K562 (cell line): ENCODE measurements around the gene ZNF200. TPM values are rescaled to one million over a fixed set of nuclear protein-coding genes. Genes with fewer than 3 reads are reported as not detected.

Source experiments
- BCOR ChIP-seq: fragments of 450-650 bp; IDR thresholded peaks from 2 replicates; pipeline ENCODE4 v1.6.1; 2016
- CHD1 ChIP-seq: fragments of 200-600 bp; sonication (generic); IDR thresholded peaks from one replicate; pipeline ENCODE4 v1.6.1; 2012; ENCODE audit warnings: mild to moderate bottlenecking, moderate library complexity, low read length, inconsistent platforms
- CTBP1 ChIP-seq: fragments of 450-650 bp; IDR thresholded peaks from 2 replicates; pipeline ENCODE4 v1.6.1; 2016; ENCODE audit warnings: borderline replicate concordance
- DIDO1 ChIP-seq: fragments of 450-650 bp; IDR thresholded peaks from 2 replicates; pipeline ENCODE4 v1.6.1; 2016; ENCODE audit warnings: low read depth, missing biosample characterization, missing genetic modification characterization
- ELF1 ChIP-seq: fragments of 200-800 bp; sonication (Bioruptor generic); IDR thresholded peaks from 2 replicates; pipeline ENCODE4 v1.6.1; 2016; ENCODE audit warnings: missing genetic modification characterization, missing compliant biosample characterization
- ELF4 ChIP-seq: fragments of 450-650 bp; formaldehyde crosslinking; IDR thresholded peaks from 2 replicates; pipeline ENCODE4 v1.4.0; 2022; ENCODE audit warnings: missing genetic modification characterization
- ESRRA ChIP-seq: fragments of 450-650 bp; IDR thresholded peaks from 2 replicates; pipeline ENCODE4 v1.6.1; 2014; ENCODE audit warnings: low read depth, mild to moderate bottlenecking, moderate library complexity, borderline replicate concordance
- FIP1L1 ChIP-seq: fragments of 200-400 bp; formaldehyde crosslinking; IDR thresholded peaks from 2 replicates; pipeline ENCODE4 v1.6.1; 2018; ENCODE audit warnings: mild to moderate bottlenecking, low read depth, low read length; ENCODE audit not compliant: poor library complexity, severe bottlenecking
- FOSL1 ChIP-seq: fragments of 200-800 bp; sonication (Bioruptor generic); conservative IDR thresholded peaks from 2 replicates; pipeline ENCODE4 v1.6.1; 2016; ENCODE audit warnings: missing genetic modification characterization, missing compliant biosample characterization
- LEF1 ChIP-seq: fragments of 450-650 bp; IDR thresholded peaks from 2 replicates; pipeline ENCODE4 v1.6.1; 2016; ENCODE audit warnings: mild to moderate bottlenecking
- SOX6 ChIP-seq: fragments of 450-650 bp; IDR thresholded peaks from 2 replicates; pipeline ENCODE4 v1.6.1; 2014; ENCODE audit warnings: mild to moderate bottlenecking
- ZNF175 ChIP-seq: fragments of 200-800 bp; sonication (Bioruptor generic); IDR thresholded peaks from 2 replicates; pipeline ENCODE4 v1.6.1; 2016; ENCODE audit warnings: low read depth, mild to moderate bottlenecking, missing genetic modification characterization, missing compliant biosample characterization
- ZNF197 ChIP-seq: fragments of 200-800 bp; sonication (Bioruptor generic); IDR thresholded peaks from 2 replicates; pipeline ENCODE4 v1.6.1; 2016; ENCODE audit warnings: low read depth, missing genetic modification characterization, missing compliant biosample characterization
- ZNF354B ChIP-seq: fragments of 250-450 bp; sonication (Bioruptor Pico); IDR thresholded peaks from 2 replicates; pipeline ENCODE4 v1.4.0; 2020
- ZNF583 ChIP-seq: fragments of 250-450 bp; sonication (Bioruptor Pico); IDR thresholded peaks from 2 replicates; pipeline ENCODE4 v1.4.0; 2020
- ZSCAN29 ChIP-seq: fragments of 450-650 bp; IDR thresholded peaks from 2 replicates; pipeline ENCODE4 v1.6.1; 2017
- polyA plus RNA-seq, 8 experiments: library from polyadenylated mRNA; depleted of rRNA in 4 of 8; stranded (reverse) in 5 of 8; unstranded in 3 of 8; fragments of >200 nt; fragmentation: Nextera tagmentation in 2 of 8; fragmentation: Illumina TruSeq in 1 of 8; extraction: Ambion mirVana in 2 of 8; extraction: Trizol in 1 of 8; gene quantifications; 2 replicates each; pipeline versions ENCODE4 v1.2.1 to v1.2.3, GENCODE V29; 2011 to 2014; ENCODE audit warnings: inconsistent platforms in 1 of 8, missing spikeins in 1 of 8
- total RNA-seq, 7 experiments: library from RNA; depleted of rRNA in 6 of 7; stranded (reverse); fragments of >200 nt in 6 of 7; fragmentation: Illumina TruSeq in 2 of 7; extraction: Trizol in 2 of 7; gene quantifications; 2 replicates each; pipeline versions ENCODE4 v1.2.1 to v1.2.3, GENCODE V29; 2011 to 2021; ENCODE audit warnings: low replicate concordance in 1 of 7
- TF ChIP-seq, protein P1 (sequence below): sonication (generic); formaldehyde crosslinking; IDR thresholded peaks from 2 replicates; pipeline ENCODE4 v1.8.1; 2023; ENCODE audit warnings: mild to moderate bottlenecking, missing genetic modification reagents
- TF ChIP-seq, protein P2 (sequence below): fragments of 200-800 bp; sonication (Bioruptor generic); IDR thresholded peaks from 2 replicates; pipeline ENCODE4 v1.6.1; 2017; ENCODE audit warnings: missing genetic modification characterization, missing compliant biosample characterization
- TF ChIP-seq, protein P3 (sequence below): fragments of 250-450 bp; sonication (Bioruptor Pico); IDR thresholded peaks from 2 replicates; pipeline ENCODE4 v1.9.0; 2021; ENCODE audit warnings: mild to moderate bottlenecking, inconsistent platforms
- TF ChIP-seq, protein P4 (sequence below): fragments of 250-450 bp; sonication (Bioruptor Pico); IDR thresholded peaks from 2 replicates; pipeline ENCODE4 v1.8.0; 2022; ENCODE audit warnings: moderate library complexity, mild to moderate bottlenecking, inconsistent platforms

ZNF200 gene
- total and polyA plus RNA-seq, 9 of the 15 experiments (the other 6 are each of a cell fraction or from before 2014, with no cell fraction given) = 4.8 to 14.5 (median 9.2) TPM

DNA sequence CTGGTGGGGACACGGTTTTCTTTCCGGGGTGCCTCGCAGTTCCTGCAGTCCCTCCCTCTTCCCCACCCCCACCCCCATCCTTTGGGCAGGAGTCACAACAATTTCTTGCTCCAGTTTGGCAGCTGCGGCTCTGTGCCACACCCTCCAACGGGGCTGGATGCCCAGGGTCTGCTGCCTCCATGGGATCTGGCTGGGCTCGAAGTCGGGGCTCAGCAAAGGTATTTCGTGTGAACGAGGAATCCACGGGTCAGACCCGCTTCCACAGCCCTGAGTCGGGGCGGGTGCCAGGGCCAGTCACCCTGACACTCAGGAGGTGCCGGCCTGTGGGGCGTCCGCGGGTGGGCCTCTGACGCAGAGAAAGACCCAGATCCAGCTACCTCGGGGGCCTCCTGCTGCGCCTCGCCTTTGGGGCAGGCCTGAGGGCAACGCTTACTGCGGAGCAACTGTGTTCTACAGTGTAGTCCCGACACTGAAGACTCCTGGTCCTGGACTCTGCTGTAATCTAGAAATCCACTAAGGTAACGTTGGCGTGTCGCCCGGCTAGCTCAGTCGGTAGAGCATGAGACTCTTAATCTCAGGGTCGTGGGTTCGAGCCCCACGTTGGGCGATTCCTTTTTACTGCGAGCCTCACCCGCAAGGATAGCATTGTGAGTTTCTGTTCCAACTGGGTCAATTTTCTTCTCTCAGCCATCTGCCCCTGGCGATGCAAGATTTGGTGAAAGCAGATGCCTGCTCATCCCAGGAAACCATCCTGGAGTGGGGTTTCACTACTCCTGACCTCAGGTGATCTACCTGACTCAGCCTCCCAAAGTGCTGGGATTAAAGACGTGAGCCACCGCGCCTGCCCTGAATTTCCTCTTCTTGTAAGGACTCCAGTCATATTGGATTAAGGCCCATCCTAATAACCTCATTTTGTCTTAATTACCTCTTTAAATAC is 59.5 kb downstream of the ZNF200 start (continued):
- TF ChIP-seq, protein P1, sequence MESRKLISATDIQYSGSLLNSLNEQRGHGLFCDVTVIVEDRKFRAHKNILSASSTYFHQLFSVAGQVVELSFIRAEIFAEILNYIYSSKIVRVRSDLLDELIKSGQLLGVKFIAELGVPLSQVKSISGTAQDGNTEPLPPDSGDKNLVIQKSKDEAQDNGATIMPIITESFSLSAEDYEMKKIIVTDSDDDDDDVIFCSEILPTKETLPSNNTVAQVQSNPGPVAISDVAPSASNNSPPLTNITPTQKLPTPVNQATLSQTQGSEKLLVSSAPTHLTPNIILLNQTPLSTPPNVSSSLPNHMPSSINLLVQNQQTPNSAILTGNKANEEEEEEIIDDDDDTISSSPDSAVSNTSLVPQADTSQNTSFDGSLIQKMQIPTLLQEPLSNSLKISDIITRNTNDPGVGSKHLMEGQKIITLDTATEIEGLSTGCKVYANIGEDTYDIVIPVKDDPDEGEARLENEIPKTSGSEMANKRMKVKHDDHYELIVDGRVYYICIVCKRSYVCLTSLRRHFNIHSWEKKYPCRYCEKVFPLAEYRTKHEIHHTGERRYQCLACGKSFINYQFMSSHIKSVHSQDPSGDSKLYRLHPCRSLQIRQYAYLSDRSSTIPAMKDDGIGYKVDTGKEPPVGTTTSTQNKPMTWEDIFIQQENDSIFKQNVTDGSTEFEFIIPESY (CRISPR knock-in tag) = 0 out of 2 replicates have a peak, but pooled peaks have one; percentile 44
- TF ChIP-seq SOX6 (peak; percentile 44; the same call in 1 of the 2 replicates), CHD1 (no peak), FIP1L1 (peak; percentile 0), FOSL1 (peak; percentile 37; the same call in 1 of the 2 replicates), ZNF583 (no peak), LEF1 (no peak), ZNF197 (no peak), ZNF175 (CRISPR knock-in tag) (no peak), DIDO1 (tag) (no peak), ESRRA (peak; percentile 9; the same call in 1 of the 2 replicates), ELF1 (tag) (no peak), ZSCAN29 (peak; percentile 63; the same call in 1 of the 2 replicates), CTBP1 (peak; percentile 54; the same call in 1 of the 2 replicates), BCOR (peak; percentile 78), ZNF354B (CRISPR knock-in tag) (no peak), ELF4 (CRISPR knock-in tag) (no peak)
- TF ChIP-seq, protein P2, sequence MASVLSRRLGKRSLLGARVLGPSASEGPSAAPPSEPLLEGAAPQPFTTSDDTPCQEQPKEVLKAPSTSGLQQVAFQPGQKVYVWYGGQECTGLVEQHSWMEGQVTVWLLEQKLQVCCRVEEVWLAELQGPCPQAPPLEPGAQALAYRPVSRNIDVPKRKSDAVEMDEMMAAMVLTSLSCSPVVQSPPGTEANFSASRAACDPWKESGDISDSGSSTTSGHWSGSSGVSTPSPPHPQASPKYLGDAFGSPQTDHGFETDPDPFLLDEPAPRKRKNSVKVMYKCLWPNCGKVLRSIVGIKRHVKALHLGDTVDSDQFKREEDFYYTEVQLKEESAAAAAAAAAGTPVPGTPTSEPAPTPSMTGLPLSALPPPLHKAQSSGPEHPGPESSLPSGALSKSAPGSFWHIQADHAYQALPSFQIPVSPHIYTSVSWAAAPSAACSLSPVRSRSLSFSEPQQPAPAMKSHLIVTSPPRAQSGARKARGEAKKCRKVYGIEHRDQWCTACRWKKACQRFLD (CRISPR knock-in tag) = no peak
- TF ChIP-seq, protein P3, sequence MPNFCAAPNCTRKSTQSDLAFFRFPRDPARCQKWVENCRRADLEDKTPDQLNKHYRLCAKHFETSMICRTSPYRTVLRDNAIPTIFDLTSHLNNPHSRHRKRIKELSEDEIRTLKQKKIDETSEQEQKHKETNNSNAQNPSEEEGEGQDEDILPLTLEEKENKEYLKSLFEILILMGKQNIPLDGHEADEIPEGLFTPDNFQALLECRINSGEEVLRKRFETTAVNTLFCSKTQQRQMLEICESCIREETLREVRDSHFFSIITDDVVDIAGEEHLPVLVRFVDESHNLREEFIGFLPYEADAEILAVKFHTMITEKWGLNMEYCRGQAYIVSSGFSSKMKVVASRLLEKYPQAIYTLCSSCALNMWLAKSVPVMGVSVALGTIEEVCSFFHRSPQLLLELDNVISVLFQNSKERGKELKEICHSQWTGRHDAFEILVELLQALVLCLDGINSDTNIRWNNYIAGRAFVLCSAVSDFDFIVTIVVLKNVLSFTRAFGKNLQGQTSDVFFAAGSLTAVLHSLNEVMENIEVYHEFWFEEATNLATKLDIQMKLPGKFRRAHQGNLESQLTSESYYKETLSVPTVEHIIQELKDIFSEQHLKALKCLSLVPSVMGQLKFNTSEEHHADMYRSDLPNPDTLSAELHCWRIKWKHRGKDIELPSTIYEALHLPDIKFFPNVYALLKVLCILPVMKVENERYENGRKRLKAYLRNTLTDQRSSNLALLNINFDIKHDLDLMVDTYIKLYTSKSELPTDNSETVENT (CRISPR knock-in tag) = no peak
- TF ChIP-seq, protein P4, sequence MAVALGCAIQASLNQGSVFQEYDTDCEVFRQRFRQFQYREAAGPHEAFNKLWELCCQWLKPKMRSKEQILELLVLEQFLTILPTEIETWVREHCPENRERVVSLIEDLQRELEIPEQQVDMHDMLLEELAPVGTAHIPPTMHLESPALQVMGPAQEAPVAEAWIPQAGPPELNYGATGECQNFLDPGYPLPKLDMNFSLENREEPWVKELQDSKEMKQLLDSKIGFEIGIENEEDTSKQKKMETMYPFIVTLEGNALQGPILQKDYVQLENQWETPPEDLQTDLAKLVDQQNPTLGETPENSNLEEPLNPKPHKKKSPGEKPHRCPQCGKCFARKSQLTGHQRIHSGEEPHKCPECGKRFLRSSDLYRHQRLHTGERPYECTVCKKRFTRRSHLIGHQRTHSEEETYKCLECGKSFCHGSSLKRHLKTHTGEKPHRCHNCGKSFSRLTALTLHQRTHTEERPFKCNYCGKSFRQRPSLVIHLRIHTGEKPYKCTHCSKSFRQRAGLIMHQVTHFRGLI (CRISPR knock-in tag) = no peak
